Esophagus squamous epithelium (tissue), 5 donors: Measurements from ENCODE around the gene TSPAN12. TPM values are rescaled to one million over a fixed set of nuclear protein-coding genes. Genes with fewer than 3 reads are reported as not detected.

Experiments used
- DNase-seq: peaks from one replicate; lab custom pipeline; 2025; lab: John Stamatoyannopoulos, UW
- H3K27ac ChIP-seq, 4 donors: fragments of 200-600 bp; sonication (generic); one replicate each; pipeline ENCODE4 v1.5.1; 2016 to 2019; ENCODE audit warnings: mild to moderate bottlenecking in 1 of 4
- H3K27me3 ChIP-seq, 4 donors: fragments of 200-600 bp; sonication (generic); 1 replicate in 3 of 4; 2 replicates in 1 of 4; pipeline versions ENCODE4 v1.5.1 to v1.6.0; 2017 to 2021; ENCODE audit warnings: antibody characterized with exemption in 1 of 4
- H3K36me3 ChIP-seq, 3 donors: fragments of 200-600 bp; sonication (generic); one replicate each; pipeline ENCODE4 v1.5.1; 2016 to 2019
- H3K4me1 ChIP-seq, 3 donors: fragments of 200-600 bp; sonication (generic); one replicate each; pipeline ENCODE4 v1.5.1; 2017 to 2019
- H3K4me3 ChIP-seq, 4 donors: fragments of 200-600 bp; sonication (generic); 1 replicate in 3 of 4; 2 replicates in 1 of 4; pipeline ENCODE4 v1.5.1; 2016 to 2019; ENCODE audit warnings: mild to moderate bottlenecking in 2 of 4, moderate library complexity in 1 of 4
- H3K9me3 ChIP-seq, 3 donors: fragments of 200-600 bp; sonication (generic); one replicate each; pipeline ENCODE4 v1.5.1; 2016 to 2019
- CTCF ChIP-seq, 6 experiments: fragments of 450-650 bp in 4 of 6; fragments of 200-600 bp in 2 of 6; sonication (generic) in 2 of 6; IDR thresholded peaks; one replicate each; pipeline ENCODE4 v1.5.1; 2016 to 2019; ENCODE audit warnings: antibody characterized with exemption in 6 of 6, mild to moderate bottlenecking in 4 of 6, moderate library complexity in 4 of 6
- POLR2A ChIP-seq, 4 donors: fragments of 450-650 bp; IDR thresholded peaks; one replicate each; pipeline ENCODE4 v1.6.1; 2017; ENCODE audit warnings: antibody characterized with exemption in 4 of 4, mild to moderate bottlenecking in 4 of 4, moderate library complexity in 3 of 4
- whole genome bisulfite sequencing, 2 donors: methylation state at CpG; one replicate each; pipeline ENCODE4 v1.1.5; 2018; 5-methylcytosine and 5-hydroxymethylcytosine counted together
- intact Hi-C: fragments of 100-400 bp; cut with DNase I; formaldehyde crosslinking; loops from one replicate; pipeline ENCODE4 v1.15.0; 2022
- total RNA-seq, 4 donors: library from RNA; depleted of rRNA; stranded (reverse); fragments of >200 nt; gene quantifications; one replicate each; pipeline ENCODE4 v1.1.0, GENCODE V29; 2016
- donor health status: DM: yes; HTN: yes; CAD: no.

Gene TSPAN12
- total RNA-seq, 4 donors from 2014 or later: 1.3 to 9.0 (median 5.4) TPM

DNA sequence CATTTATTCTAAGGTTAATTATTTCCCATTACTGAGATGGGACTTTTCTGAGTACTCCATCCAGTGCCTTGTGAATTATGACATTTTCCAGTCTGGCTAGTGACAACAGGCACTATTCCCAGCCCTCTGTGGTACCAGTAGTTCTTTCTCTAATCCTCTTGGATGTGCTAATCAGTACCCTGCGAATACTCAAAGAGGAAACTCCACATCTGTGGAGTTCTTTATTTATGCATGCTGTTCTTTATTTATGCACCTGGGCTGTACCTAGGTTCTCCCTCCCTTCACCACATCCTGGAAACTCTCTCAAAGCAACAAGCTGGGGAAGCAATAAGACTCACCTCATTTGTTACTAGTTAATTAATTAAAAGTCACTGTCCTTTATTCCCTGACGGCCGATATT lies 83.5 kb downstream of the TSPAN12 start:
- no peak overlapping the region for H3K4me3 ChIP-seq
- 59 to 60% methylated on average over 3 of the region's 3 CpGs for WGBS, 2 donors
- no peaks in the 10 kb centered on the region for H3K27me3 ChIP-seq
- H3K36me3 ChIP-seq: no peaks in the 10 kb centered on the region
- no peak for DNase-seq
- intact Hi-C loops: no loop called here
- H3K9me3 ChIP-seq: no peaks in the 10 kb centered on the region
- H3K27ac ChIP-seq: no peak overlapping the region
- no peaks in the 10 kb centered on the region for H3K4me1 ChIP-seq
- TF ChIP-seq CTCF (IDR thresholded peaks at IDR 0.05) (no peak), POLR2A (IDR thresholded peaks at IDR 0.05) (no peak)

DNA sequence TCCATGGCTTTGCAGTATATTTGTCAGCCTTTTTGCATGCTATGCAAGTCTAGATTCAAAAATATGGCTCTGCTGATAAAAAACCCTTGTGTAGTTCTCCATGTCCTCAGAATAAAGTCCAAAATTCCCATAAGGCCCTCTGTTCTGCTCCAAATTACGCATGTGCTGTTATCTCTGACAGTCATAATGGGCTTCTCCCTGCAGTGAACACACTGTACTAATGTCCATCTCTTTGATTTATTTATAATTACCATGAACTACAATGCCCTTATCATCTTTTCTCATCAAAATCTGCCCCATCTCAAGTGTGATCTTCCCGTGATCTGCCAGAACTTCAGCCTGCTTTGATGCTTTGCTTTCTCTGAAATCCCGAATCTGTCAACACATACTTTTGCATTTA lies 87.7 kb downstream of the TSPAN12 start:
- Histone ChIP-seq H3K4me1 (no peaks in the 10 kb centered on the region), H3K4me3 (no peak overlapping the region), H3K9me3 (no peaks in the 10 kb centered on the region), H3K36me3 (no peaks in the 10 kb centered on the region), H3K27me3 (no peaks in the 10 kb centered on the region), H3K27ac (no peak overlapping the region)
- 82 to 89% methylated on average over 3 of the region's 3 CpGs for WGBS, 2 donors
- no peak for DNase-seq
- intact Hi-C loops: no loop called here
- no peak for TF ChIP-seq CTCF (IDR thresholded peaks at IDR 0.05)
- TF ChIP-seq POLR2A (IDR thresholded peaks at IDR 0.05): no peak

DNA sequence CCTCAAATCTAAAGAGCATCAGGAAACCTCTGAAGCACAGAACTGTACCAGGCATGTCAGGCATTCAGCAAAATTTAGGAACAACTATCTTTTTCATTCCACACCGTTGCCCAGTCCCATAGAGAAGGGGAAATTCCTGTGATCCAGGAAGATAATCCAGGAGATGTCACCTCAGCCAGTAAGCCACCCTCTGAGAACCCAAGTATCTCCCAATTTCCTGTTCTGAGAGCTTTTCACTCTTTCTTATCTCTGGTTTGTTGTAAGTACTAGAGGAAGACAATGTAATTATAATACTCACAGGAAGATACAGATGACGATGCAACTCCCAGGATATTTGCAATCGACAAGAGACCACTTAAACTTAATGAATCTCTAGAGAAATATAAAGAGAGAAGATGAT lies 97.1 kb downstream of the TSPAN12 start:
- no peak overlapping the region for H3K27ac ChIP-seq
- H3K4me3 ChIP-seq: no peak overlapping the region
- TF ChIP-seq POLR2A (IDR thresholded peaks at IDR 0.05): no peak
- no peak for TF ChIP-seq CTCF (IDR thresholded peaks at IDR 0.05)
- intact Hi-C loops: no loop called here
- 56 to 62% methylated on average over 3 of the region's 3 CpGs for WGBS, 2 donors
- no peaks in the 10 kb centered on the region for H3K4me1 ChIP-seq
- DNase-seq: no peak
- H3K36me3 ChIP-seq: no peaks in the 10 kb centered on the region
- no peaks in the 10 kb centered on the region for H3K9me3 ChIP-seq
- H3K27me3 ChIP-seq: no peaks in the 10 kb centered on the region

GRCh38 chr7:120760050-120760449 lies 97.9 kb downstream of the TSPAN12 start:
- no peaks in the 10 kb centered on the region for H3K9me3 ChIP-seq
- no peak for TF ChIP-seq CTCF (IDR thresholded peaks at IDR 0.05)
- intact Hi-C loops: no loop called here
- H3K27me3 ChIP-seq: no peaks in the 10 kb centered on the region
- no peak overlapping the region for H3K27ac ChIP-seq
- H3K4me3 ChIP-seq: no peak overlapping the region
- 55 to 65% methylated on average over 2 of the region's 2 CpGs for WGBS, 2 donors
- no peaks in the 10 kb centered on the region for H3K36me3 ChIP-seq
- no peak for DNase-seq
- H3K4me1 ChIP-seq: no peaks in the 10 kb centered on the region

- Histone ChIP-seq H3K9me3 (no peaks in the 10 kb centered on the region), H3K36me3 (no peaks in the 10 kb centered on the region), H3K27me3 (no peaks in the 10 kb centered on the region), H3K4me3 (no peak overlapping the region), H3K4me1 (no peaks in the 10 kb centered on the region), H3K27ac (no peak overlapping the region)
- 47 to 59% methylated on average over 3 of the region's 3 CpGs for WGBS, 2 donors
- no peak for DNase-seq
- TF ChIP-seq CTCF (IDR thresholded peaks at IDR 0.05) (no peak), POLR2A (IDR thresholded peaks at IDR 0.05) (no peak)
- intact Hi-C loops: no loop called here
These were observed 114.8 kb downstream of the TSPAN12 start for GRCh38 chr7:120743128-120743527.
